A549 (cell line): ENCODE results near the gene KCNG1.

Experiments
- BHLHE40 ChIP-seq: IDR thresholded peaks from 2 replicates; pipeline ENCODE4 v1.6.1; 2012; ENCODE audit warnings: low read depth, low read length, inconsistent platforms
- MAX ChIP-seq: IDR thresholded peaks from 2 replicates; pipeline ENCODE4 v1.6.1; 2012
- MAZ ChIP-seq: fragments of 150-350 bp; IDR thresholded peaks from 2 replicates; pipeline ENCODE4 v1.6.1; 2014; ENCODE audit warnings: antibody characterized with exemption, low read depth, low read length, borderline replicate concordance
- MYC ChIP-seq: IDR thresholded peaks from 2 replicates; pipeline ENCODE4 v1.6.1; 2012; ENCODE audit warnings: mild to moderate bottlenecking, inconsistent platforms, low read length, improper control_type of control experiment, borderline replicate concordance
- PHF8 ChIP-seq: fragments of 200-600 bp; sonication (generic); IDR thresholded peaks from 2 replicates; pipeline ENCODE4 v1.6.1; 2016; ENCODE audit warnings: low read depth, mild to moderate bottlenecking, antibody characterized with exemption, moderate library complexity, borderline replicate concordance
- POLR2A ChIP-seq: IDR thresholded peaks from 2 replicates; pipeline ENCODE4 v1.6.1; 2012; ENCODE audit warnings: mild to moderate bottlenecking, low read length
- RAD21 ChIP-seq, 2 experiments: fragments of >200 bp in 1 of 2; sonication (Bioruptor Twin) in 1 of 2; formaldehyde crosslinking in 1 of 2; IDR thresholded peaks in 1 of 2; conservative IDR thresholded peaks in 1 of 2; 2 replicates in 1 of 2; 3 replicates in 1 of 2; pipeline ENCODE4 v1.6.1; 2012 to 2018; ENCODE audit warnings: inconsistent platforms in 1 of 2
- RARB ChIP-seq: fragments of 250-450 bp; sonication (Bioruptor Pico); IDR thresholded peaks from 2 replicates; pipeline ENCODE4 v1.8.0; 2021; ENCODE audit warnings: mild to moderate bottlenecking, moderate library complexity
- TF ChIP-seq, protein P1 (sequence below): fragments of 200-600 bp; sonication (generic); IDR thresholded peaks from 2 replicates; pipeline ENCODE4 v1.6.1; 2016; ENCODE audit warnings: antibody characterized with exemption, mild to moderate bottlenecking, moderate library complexity
- TF ChIP-seq, protein P2 (sequence below): fragments of >200 bp; sonication (Bioruptor Twin); formaldehyde crosslinking; IDR thresholded peaks from 3 replicates; pipeline ENCODE4 v1.5.1; 2016

DNA sequence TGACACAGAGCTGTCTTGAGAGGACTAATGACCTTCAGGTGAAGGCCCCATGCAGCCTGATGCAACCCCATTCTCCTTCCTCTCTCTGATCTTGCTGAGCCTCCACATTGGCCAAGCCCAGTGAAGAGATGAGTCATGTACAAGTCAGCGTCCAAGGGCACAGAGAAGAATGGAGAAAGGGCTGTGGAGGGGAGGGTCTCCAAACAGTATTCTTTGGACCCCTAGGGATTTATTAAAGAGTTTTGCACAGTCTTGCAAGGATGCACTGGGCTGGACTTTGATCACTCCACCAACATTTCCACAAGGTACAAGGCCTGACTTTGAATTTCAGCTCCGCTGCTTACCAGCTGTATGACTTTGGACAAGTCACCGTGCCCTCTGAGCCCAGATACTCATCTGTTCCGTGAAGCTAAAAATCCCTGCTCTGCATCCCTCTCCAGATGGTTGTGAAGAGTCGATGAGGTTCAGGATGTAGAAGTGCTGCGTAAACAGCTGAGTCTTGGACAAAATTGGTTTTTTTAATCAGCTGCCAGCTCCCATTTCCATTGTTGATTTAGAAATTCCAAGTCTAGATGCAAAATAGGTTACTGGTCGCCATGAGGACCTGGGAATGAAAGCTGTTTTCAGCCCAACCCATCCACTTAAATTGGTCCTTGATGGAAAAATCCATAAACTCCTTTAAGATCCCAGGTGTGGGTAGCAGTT is 14.1 kb upstream of the KCNG1 start:
- TF ChIP-seq MAZ (no peak), POLR2A (no peak), BHLHE40 (no peak), RARB (CRISPR knock-in tag) (no peak), MYC (no peak), MAX (no peak), PHF8 (no peak), RAD21 (conservative IDR thresholded peaks at IDR 0.05 in 1 of 2, IDR thresholded peaks at IDR 0.05 in 1 of 2) (no peak)
- TF ChIP-seq, protein P1, sequence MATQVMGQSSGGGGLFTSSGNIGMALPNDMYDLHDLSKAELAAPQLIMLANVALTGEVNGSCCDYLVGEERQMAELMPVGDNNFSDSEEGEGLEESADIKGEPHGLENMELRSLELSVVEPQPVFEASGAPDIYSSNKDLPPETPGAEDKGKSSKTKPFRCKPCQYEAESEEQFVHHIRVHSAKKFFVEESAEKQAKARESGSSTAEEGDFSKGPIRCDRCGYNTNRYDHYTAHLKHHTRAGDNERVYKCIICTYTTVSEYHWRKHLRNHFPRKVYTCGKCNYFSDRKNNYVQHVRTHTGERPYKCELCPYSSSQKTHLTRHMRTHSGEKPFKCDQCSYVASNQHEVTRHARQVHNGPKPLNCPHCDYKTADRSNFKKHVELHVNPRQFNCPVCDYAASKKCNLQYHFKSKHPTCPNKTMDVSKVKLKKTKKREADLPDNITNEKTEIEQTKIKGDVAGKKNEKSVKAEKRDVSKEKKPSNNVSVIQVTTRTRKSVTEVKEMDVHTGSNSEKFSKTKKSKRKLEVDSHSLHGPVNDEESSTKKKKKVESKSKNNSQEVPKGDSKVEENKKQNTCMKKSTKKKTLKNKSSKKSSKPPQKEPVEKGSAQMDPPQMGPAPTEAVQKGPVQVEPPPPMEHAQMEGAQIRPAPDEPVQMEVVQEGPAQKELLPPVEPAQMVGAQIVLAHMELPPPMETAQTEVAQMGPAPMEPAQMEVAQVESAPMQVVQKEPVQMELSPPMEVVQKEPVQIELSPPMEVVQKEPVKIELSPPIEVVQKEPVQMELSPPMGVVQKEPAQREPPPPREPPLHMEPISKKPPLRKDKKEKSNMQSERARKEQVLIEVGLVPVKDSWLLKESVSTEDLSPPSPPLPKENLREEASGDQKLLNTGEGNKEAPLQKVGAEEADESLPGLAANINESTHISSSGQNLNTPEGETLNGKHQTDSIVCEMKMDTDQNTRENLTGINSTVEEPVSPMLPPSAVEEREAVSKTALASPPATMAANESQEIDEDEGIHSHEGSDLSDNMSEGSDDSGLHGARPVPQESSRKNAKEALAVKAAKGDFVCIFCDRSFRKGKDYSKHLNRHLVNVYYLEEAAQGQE, result no peak
- TF ChIP-seq, protein P2, sequence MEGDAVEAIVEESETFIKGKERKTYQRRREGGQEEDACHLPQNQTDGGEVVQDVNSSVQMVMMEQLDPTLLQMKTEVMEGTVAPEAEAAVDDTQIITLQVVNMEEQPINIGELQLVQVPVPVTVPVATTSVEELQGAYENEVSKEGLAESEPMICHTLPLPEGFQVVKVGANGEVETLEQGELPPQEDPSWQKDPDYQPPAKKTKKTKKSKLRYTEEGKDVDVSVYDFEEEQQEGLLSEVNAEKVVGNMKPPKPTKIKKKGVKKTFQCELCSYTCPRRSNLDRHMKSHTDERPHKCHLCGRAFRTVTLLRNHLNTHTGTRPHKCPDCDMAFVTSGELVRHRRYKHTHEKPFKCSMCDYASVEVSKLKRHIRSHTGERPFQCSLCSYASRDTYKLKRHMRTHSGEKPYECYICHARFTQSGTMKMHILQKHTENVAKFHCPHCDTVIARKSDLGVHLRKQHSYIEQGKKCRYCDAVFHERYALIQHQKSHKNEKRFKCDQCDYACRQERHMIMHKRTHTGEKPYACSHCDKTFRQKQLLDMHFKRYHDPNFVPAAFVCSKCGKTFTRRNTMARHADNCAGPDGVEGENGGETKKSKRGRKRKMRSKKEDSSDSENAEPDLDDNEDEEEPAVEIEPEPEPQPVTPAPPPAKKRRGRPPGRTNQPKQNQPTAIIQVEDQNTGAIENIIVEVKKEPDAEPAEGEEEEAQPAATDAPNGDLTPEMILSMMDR, result no peak
